Measurements from ENCODE around the gene FBXW4.

The FBXW4 gene

GRCh38 chr10:101725296-101726114 is 30.5 kb upstream of the FBXW4 start:
- H3K27ac ChIP-seq (ENCODE audit: extremely low read depth, low read depth, low read length), result no peak overlapping the region
- CTCF ChIA-PET, result interaction anchor here (0.7 kb wide), 1 partner anchor 859 kb away, joined by 3 read pairs; no protein-coding TSS in a partner anchor
- no peaks in the 10 kb centered on the region for H3K36me3 ChIP-seq (ENCODE audit: control insufficient read depth in 2 of 2, insufficient read depth in 1 of 2, low read length in 2 of 2)
- TF ChIP-seq, protein P1, sequence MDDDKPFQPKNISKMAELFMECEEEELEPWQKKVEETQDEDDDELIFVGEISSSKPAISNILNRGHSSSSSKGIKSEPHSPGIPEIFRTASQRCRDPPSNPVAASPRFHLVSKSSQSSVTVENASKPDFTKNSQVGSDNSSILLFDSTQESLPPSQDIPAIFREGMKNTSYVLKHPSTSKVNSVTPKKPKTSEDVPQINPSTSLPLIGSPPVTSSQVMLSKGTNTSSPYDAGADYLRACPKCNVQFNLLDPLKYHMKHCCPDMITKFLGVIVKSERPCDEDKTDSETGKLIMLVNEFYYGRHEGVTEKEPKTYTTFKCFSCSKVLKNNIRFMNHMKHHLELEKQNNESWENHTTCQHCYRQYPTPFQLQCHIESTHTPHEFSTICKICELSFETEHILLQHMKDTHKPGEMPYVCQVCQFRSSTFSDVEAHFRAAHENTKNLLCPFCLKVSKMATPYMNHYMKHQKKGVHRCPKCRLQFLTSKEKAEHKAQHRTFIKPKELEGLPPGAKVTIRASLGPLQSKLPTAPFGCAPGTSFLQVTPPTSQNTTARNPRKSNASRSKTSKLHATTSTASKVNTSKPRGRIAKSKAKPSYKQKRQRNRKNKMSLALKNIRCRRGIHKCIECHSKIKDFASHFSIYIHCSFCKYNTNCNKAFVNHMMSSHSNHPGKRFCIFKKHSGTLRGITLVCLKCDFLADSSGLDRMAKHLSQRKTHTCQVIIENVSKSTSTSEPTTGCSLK (tag by site-specific recombination; IDR thresholded peaks at IDR 0.05), result no peak
- no peak for TF ChIP-seq ZNF302 (tag by site-specific recombination; IDR thresholded peaks at IDR 0.05; ENCODE audit: low read depth)
- H3K9me3 ChIP-seq (ENCODE audit: control insufficient read depth, insufficient read depth, low read depth, low read length), result no peaks in the 10 kb centered on the region
- POLR2A ChIA-PET, result no interaction called here
- no peak overlapping the region for H3K4me3 ChIP-seq (ENCODE audit: low read depth, low read length)
- no peaks in the 10 kb centered on the region for H3K4me1 ChIP-seq (ENCODE audit: control insufficient read depth, insufficient read depth, low read length)

- H3K4me1 ChIP-seq (ENCODE audit: control insufficient read depth, insufficient read depth, low read length), result no peaks in the 10 kb centered on the region
- no peak overlapping the region for H3K4me3 ChIP-seq (ENCODE audit: low read depth, low read length)
- no peaks in the 10 kb centered on the region for H3K9me3 ChIP-seq (ENCODE audit: control insufficient read depth, insufficient read depth, low read depth, low read length)
- no peak overlapping the region for H3K27ac ChIP-seq (ENCODE audit: extremely low read depth, low read depth, low read length)
- POLR2A ChIA-PET, result no interaction called here
- no peaks in the 10 kb centered on the region for H3K36me3 ChIP-seq (ENCODE audit: control insufficient read depth in 2 of 2, insufficient read depth in 1 of 2, low read length in 2 of 2)
- TF ChIP-seq ZFP41 (tag by site-specific recombination; IDR thresholded peaks at IDR 0.05; ENCODE audit: borderline replicate concordance), result no peak
- no peak for TF ChIP-seq FEZF1 (tag by site-specific recombination; IDR thresholded peaks at IDR 0.05)
- TF ChIP-seq, protein P2, sequence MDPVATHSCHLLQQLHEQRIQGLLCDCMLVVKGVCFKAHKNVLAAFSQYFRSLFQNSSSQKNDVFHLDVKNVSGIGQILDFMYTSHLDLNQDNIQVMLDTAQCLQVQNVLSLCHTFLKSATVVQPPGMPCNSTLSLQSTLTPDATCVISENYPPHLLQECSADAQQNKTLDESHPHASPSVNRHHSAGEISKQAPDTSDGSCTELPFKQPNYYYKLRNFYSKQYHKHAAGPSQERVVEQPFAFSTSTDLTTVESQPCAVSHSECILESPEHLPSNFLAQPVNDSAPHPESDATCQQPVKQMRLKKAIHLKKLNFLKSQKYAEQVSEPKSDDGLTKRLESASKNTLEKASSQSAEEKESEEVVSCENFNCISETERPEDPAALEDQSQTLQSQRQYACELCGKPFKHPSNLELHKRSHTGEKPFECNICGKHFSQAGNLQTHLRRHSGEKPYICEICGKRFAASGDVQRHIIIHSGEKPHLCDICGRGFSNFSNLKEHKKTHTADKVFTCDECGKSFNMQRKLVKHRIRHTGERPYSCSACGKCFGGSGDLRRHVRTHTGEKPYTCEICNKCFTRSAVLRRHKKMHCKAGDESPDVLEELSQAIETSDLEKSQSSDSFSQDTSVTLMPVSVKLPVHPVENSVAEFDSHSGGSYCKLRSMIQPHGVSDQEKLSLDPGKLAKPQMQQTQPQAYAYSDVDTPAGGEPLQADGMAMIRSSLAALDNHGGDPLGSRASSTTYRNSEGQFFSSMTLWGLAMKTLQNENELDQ (tag by site-specific recombination; IDR thresholded peaks at IDR 0.05; ENCODE audit: low read depth), result no peak
- TF ChIP-seq INSM2 (tag by site-specific recombination; IDR thresholded peaks at IDR 0.05), result no peak
- TF ChIP-seq ZIC2 (tag by site-specific recombination; IDR thresholded peaks at IDR 0.05), result no peak
- no peak for TF ChIP-seq ZSCAN18 (tag by site-specific recombination; IDR thresholded peaks at IDR 0.05)
- TF ChIP-seq YY1 (tag by site-specific recombination; IDR thresholded peaks at IDR 0.05), result no peak
- CTCF ChIA-PET, result interaction anchor here (0.7 kb wide), 1 partner anchor 25 kb away, joined by 3 read pairs; no protein-coding TSS in a partner anchor
These were observed 29.5 kb upstream of the FBXW4 start for GRCh38 chr10:101724446-101724845.

GRCh38 chr10:101723176-101723575 is 28.2 kb upstream of the FBXW4 start:
- POLR2A ChIA-PET, result no interaction called here
- CTCF ChIA-PET, result interaction anchor here (0.6 kb wide), 1 partner anchor 32 kb away, joined by 5 read pairs; no protein-coding TSS in a partner anchor
- no peaks in the 10 kb centered on the region for H3K4me1 ChIP-seq (ENCODE audit: control insufficient read depth, insufficient read depth, low read length)
- H3K9me3 ChIP-seq (ENCODE audit: control insufficient read depth, insufficient read depth, low read depth, low read length), result no peaks in the 10 kb centered on the region
- no peaks in the 10 kb centered on the region for H3K36me3 ChIP-seq (ENCODE audit: control insufficient read depth in 2 of 2, insufficient read depth in 1 of 2, low read length in 2 of 2)
- H3K27ac ChIP-seq (ENCODE audit: extremely low read depth, low read depth, low read length), result no peak overlapping the region
- H3K4me3 ChIP-seq (ENCODE audit: low read depth, low read length), result no peak overlapping the region
- TF ChIP-seq ZNF747 (tag by site-specific recombination; IDR thresholded peaks at IDR 0.05), result no peak
- TF ChIP-seq REST (tag by site-specific recombination; IDR thresholded peaks at IDR 0.05), result no peak
- no peak for TF ChIP-seq ZNF354C (tag by site-specific recombination; IDR thresholded peaks at IDR 0.05; ENCODE audit: borderline replicate concordance, low read depth)
- no peak for TF ChIP-seq ZBTB8A (tag by site-specific recombination; IDR thresholded peaks at IDR 0.05)
- TF ChIP-seq ZNF362 (tag by site-specific recombination; IDR thresholded peaks at IDR 0.05), result no peak
- TF ChIP-seq ZNF580 (tag by site-specific recombination; IDR thresholded peaks at IDR 0.05), result no peak
- no peak for TF ChIP-seq ZNF174 (tag by site-specific recombination; IDR thresholded peaks at IDR 0.05)
- no peak for TF ChIP-seq ZNF239 (tag by site-specific recombination; IDR thresholded peaks at IDR 0.05)
